Lower leg skin (tissue), 4 donors: ENCODE measurements around the gene MRFAP1L1. TPM values are rescaled to one million over a fixed set of nuclear protein-coding genes. Genes with fewer than 3 reads are reported as not detected.

Experiments used
- DNase-seq, 2 donors: peaks; one replicate each; pipeline ENCODE4 v3.0.0-alpha.2; 2019; ENCODE audit warnings: low spot score in 2 of 2
- H3K4me3 ChIP-seq: fragments of 200-600 bp; sonication (generic); 2 replicates; pipeline ENCODE4 v1.5.1; 2017; ENCODE audit warnings: mild to moderate bottlenecking, low read depth; ENCODE audit not compliant: poor library complexity, severe bottlenecking
- POLR2A ChIP-seq, 2 donors: fragments of 450-650 bp; IDR thresholded peaks; one replicate each; pipeline ENCODE4 v1.6.1; 2016 to 2017; ENCODE audit warnings: antibody characterized with exemption in 2 of 2, mild to moderate bottlenecking in 1 of 2, moderate library complexity in 1 of 2
- WGBS, 2 donors: methylation state at CpG; one replicate each; pipeline ENCODE4 v1.1.5; 2018; 5-methylcytosine and 5-hydroxymethylcytosine counted together
- intact Hi-C: fragments of 100-400 bp; cut with DNase I; formaldehyde crosslinking; loops from one replicate; pipeline ENCODE4 v1.15.0; 2023; ENCODE audit warnings: low total_unique reads
- total RNA-seq, 4 donors: library from RNA; depleted of rRNA; stranded (reverse); fragments of >200 nt; gene quantifications; one replicate each; pipeline ENCODE4 v1.1.0, GENCODE V29; 2016
- TF ChIP-seq, protein P1 (sequence below), 3 donors: fragments of 450-650 bp; IDR thresholded peaks; one replicate each; pipeline ENCODE4 v1.5.1; 2016; ENCODE audit warnings: antibody characterized with exemption in 3 of 3, mild to moderate bottlenecking in 3 of 3, moderate library complexity in 2 of 3

Gene MRFAP1L1
- total RNA-seq, 4 donors from 2014 or later: 52.8 to 73.8 (median 69.1) TPM

DNA sequence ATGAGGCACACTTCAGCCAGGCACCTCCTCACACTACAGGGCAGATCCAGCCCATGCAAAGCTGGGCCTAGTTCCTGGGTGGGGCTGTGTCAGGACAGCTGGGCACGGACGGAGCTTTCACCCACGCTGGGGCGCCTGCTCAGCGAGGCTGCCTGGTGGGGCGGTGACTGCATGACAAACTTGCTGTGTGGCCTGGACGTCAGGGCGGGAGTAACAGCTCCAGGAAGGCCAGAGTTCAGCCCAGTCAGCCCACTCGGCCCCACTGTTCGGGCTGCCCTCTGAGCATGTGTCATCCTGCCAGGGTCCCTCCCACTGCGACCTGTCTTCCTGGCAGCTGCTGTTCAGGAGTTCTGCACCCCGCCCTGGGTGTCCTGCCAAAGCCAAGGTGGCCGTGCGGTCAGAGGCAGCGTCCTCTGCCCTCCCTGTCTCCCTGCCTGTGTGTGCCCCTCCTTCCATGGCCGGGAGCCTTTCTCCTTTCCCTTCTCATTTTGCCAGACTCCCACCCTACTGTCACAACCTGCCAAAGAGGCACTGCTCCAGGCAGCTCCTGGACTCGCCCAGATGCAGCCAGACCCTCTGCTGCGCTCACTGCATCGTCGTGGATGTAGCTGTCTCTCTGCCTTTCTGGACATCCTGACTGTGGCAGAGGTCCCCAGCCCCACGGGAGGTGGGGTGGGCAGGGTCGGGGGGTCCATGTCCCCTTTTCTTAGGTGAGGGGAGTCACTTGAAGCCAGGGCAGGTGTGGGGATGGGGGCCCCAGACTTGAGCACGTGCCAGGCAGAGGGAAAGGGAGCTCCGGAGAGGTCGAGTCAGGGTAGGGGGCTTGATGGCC is 39.9 kb upstream of the MRFAP1L1 start:
- no peak for TF ChIP-seq POLR2A (IDR thresholded peaks at IDR 0.05)
- TF ChIP-seq, protein P1, sequence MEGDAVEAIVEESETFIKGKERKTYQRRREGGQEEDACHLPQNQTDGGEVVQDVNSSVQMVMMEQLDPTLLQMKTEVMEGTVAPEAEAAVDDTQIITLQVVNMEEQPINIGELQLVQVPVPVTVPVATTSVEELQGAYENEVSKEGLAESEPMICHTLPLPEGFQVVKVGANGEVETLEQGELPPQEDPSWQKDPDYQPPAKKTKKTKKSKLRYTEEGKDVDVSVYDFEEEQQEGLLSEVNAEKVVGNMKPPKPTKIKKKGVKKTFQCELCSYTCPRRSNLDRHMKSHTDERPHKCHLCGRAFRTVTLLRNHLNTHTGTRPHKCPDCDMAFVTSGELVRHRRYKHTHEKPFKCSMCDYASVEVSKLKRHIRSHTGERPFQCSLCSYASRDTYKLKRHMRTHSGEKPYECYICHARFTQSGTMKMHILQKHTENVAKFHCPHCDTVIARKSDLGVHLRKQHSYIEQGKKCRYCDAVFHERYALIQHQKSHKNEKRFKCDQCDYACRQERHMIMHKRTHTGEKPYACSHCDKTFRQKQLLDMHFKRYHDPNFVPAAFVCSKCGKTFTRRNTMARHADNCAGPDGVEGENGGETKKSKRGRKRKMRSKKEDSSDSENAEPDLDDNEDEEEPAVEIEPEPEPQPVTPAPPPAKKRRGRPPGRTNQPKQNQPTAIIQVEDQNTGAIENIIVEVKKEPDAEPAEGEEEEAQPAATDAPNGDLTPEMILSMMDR (IDR thresholded peaks at IDR 0.05): peak in 1 of 3 donors; percentile 18
- DNase-seq: peak; percentile 57 to 91
- intact Hi-C loops: no loop called here
- 19 to 24% methylated on average over 17 to 21 of the region's 25 CpGs for WGBS, 2 donors
- no peak overlapping the region for H3K4me3 ChIP-seq

DNA sequence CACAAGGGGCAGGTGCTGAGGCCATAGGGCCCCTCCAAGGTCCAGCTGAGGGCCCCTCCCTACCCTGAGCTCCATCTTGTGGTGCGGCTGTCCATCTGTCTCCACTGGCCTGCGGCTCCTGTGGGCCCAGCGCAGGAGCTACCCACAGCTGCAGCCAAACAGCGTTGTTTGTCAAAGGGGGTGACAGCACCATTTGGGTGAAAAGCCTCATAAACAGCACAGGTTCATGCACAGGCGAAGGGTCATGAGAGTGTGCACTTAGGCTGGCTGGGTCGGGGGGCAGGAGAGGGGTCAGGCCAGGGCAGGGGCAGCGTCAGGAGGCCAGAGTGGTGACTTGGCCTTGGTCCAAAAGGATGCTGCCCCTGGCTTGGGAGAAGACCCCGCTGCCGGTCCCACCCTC is 38.6 kb upstream of the MRFAP1L1 start:
- H3K4me3 ChIP-seq: no peak overlapping the region
- TF ChIP-seq, protein P1 (IDR thresholded peaks at IDR 0.05): no peak
- no peak for TF ChIP-seq POLR2A (IDR thresholded peaks at IDR 0.05)
- no peak for DNase-seq
- intact Hi-C loops: no loop called here
- 87 to 88% methylated on average over 9 of the region's 9 CpGs for WGBS, 2 donors

DNA sequence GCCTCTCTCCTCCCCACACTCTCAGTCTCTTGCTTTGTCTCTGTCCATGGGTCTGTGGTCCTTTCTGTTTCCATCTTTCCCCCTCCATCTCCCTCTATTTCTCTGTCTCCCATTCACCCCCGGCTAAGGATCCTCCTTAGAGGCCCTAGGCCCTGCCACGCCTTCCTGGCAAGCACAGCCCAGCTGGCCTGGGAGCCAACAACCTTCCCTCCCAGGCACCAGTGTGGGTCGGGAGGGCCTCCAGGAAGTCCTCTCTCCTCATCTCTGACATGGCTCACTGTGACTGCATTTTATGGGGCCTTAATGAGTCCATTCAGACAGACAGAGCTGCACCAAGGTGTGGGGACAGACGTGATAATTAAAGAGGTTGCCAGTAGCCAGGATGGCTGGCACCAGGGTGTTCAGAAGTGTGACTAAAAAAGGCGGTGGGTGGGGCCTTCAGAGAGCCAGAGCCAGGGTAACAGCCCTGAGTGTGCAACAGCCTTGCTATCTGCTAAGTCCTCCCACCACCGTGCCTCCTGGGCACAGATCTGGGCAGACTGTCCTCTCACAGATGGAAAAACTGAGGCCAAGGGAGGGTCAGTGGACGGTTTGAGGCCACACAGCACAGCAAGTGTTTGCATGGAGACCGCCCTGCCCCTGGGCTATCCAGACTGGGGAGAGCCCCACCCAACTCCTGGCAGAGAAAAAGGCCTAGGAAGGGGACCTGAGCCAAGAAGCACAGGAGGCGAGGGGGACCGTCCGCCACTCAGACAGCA is 37.8 kb upstream of the MRFAP1L1 start:
- WGBS, 2 donors: 23 to 36% methylated on average over 11 of the region's 11 CpGs
- intact Hi-C loops: no loop called here
- DNase-seq: no peak
- TF ChIP-seq, protein P1 (IDR thresholded peaks at IDR 0.05): no peak
- TF ChIP-seq POLR2A (IDR thresholded peaks at IDR 0.05): no peak
- no peak overlapping the region for H3K4me3 ChIP-seq

- TF ChIP-seq POLR2A (IDR thresholded peaks at IDR 0.05): no peak
- TF ChIP-seq, protein P1 (IDR thresholded peaks at IDR 0.05): no peak
- H3K4me3 ChIP-seq: no peak overlapping the region
- intact Hi-C loops: no loop called here
- 50 to 65% methylated on average over 19 to 20 of the region's 20 CpGs for WGBS, 2 donors
- no peak for DNase-seq
Measured at GRCh38 chr4:6746721-6747293, 37.1 kb upstream of the MRFAP1L1 start.

DNA sequence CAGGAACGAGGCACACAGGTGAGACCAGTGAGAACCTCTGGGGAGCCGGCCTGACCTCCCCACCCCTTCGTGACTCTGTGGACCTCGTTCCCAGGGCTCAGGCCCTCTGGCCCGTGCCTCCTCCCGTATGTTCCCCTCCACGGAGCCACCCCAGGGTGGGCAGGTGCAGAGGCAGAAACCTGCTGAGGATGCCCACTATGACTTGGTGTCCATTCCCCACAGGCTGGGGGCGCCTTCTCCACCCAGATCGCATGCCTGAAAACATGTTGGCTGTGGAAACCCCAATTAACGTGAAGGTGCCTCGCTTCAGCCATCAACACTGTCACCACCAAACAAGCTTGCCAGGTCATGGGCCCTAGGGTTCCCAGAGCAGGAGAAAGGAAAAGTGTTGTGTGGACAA is 33.3 kb upstream of the MRFAP1L1 start:
- intact Hi-C loops: no loop called here
- WGBS, 2 donors: 86 to 87% methylated on average over 11 of the region's 11 CpGs
- TF ChIP-seq, protein P1 (IDR thresholded peaks at IDR 0.05): no peak
- TF ChIP-seq POLR2A (IDR thresholded peaks at IDR 0.05): no peak
- no peak for DNase-seq
- H3K4me3 ChIP-seq: no peak overlapping the region
